Tibial nerve (tissue), 4 donors: ENCODE data around the gene NT5DC4. TPM values are rescaled to one million over a fixed set of nuclear protein-coding genes. Genes with fewer than 3 reads are reported as not detected.

Experiments used
- DNase-seq, 2 donors: peaks; one replicate each; pipeline ENCODE4 v3.0.0-alpha.2; 2019; ENCODE audit warnings: low spot score in 2 of 2
- H3K27ac ChIP-seq, 4 donors: fragments of 200-600 bp; sonication (generic) in 3 of 4; one replicate each; pipeline ENCODE4 v1.5.1; 2017 to 2019; ENCODE audit warnings: mild to moderate bottlenecking in 1 of 4
- H3K27me3 ChIP-seq, 2 donors: fragments of 200-600 bp; sonication (generic) in 1 of 2; one replicate each; pipeline versions ENCODE4 v1.5.1 to v1.6.0; 2017 to 2019
- H3K36me3 ChIP-seq, 3 donors: fragments of 200-600 bp; sonication (generic); one replicate each; pipeline ENCODE4 v1.5.1; 2018 to 2019
- H3K4me1 ChIP-seq, 4 donors: fragments of 200-600 bp; sonication (generic) in 3 of 4; one replicate each; pipeline ENCODE4 v1.5.1; 2017 to 2019
- H3K4me3 ChIP-seq, 4 donors: fragments of 200-600 bp; sonication (generic) in 3 of 4; one replicate each; pipeline ENCODE4 v1.5.1; 2017 to 2019; ENCODE audit warnings: mild to moderate bottlenecking in 1 of 4, moderate library complexity in 1 of 4
- H3K9me3 ChIP-seq, 4 donors: fragments of 200-600 bp; sonication (generic) in 3 of 4; one replicate each; pipeline ENCODE4 v1.5.1; 2017 to 2019
- EP300 ChIP-seq, 2 donors: sonication (generic); formaldehyde crosslinking; IDR thresholded peaks; one replicate each; pipeline ENCODE4 v1.6.1; 2017; ENCODE audit warnings: antibody characterized with exemption in 2 of 2, mild to moderate bottlenecking in 1 of 2
- POLR2A ChIP-seq, 2 donors: fragments of 450-650 bp; IDR thresholded peaks; one replicate each; pipeline ENCODE4 v1.6.1; 2017; ENCODE audit warnings: antibody characterized with exemption in 2 of 2, mild to moderate bottlenecking in 2 of 2, moderate library complexity in 2 of 2
- WGBS, 2 donors: methylation state at CpG; one replicate each; pipeline ENCODE4 v1.1.5; 2018; 5-methylcytosine and 5-hydroxymethylcytosine counted together
- total RNA-seq, 4 donors: library from RNA; depleted of rRNA; stranded (reverse); fragments of >200 nt; gene quantifications; one replicate each; pipeline ENCODE4 v1.1.0, GENCODE V29; 2016
- TF ChIP-seq, protein P1 (sequence below), 5 experiments: fragments of 200-600 bp in 3 of 5; fragments of 450-650 bp in 2 of 5; sonication (generic) in 3 of 5; IDR thresholded peaks; one replicate each; pipeline ENCODE4 v1.5.1; 2016 to 2019; ENCODE audit warnings: antibody characterized with exemption in 5 of 5, mild to moderate bottlenecking in 3 of 5, moderate library complexity in 2 of 5

Gene NT5DC4
- total RNA-seq, 4 donors from 2014 or later = not detected

DNA sequence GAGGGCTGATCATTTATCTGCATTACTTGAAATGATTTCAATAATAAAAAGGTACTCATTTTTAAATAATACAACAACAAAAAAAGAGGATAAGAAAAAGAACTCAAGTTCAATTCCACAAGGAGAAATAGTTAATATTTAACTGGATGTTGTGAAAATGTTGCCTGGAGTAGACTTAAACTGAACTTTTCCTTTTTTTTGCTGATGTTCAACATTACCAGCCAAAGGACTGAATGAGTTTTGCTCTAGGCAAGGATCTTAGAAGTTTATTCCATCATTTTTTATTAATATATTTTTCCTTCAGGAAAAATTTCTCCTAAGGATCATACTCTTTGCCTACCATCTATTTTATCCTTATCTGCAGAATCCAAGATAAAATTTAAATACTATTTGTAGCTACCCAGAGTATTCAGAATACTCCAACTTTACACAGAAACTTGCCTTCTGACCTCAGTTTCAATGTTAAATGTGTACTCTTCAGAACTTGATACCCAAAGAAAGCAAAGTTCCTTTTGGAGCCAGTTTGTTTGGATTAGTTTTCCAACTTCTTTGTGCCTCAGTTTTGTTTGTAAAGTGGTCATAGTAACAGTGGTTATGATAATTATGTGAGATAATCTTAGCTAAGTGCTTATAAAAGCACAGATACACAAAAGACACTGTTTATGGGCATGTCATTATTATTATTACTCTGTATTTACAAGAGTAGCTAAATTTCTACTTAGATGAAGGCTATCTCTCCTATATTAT is 30.8 kb downstream of the NT5DC4 start:
- TF ChIP-seq EP300 (IDR thresholded peaks at IDR 0.05) (no peak), POLR2A (IDR thresholded peaks at IDR 0.05) (no peak)
- TF ChIP-seq, protein P1, sequence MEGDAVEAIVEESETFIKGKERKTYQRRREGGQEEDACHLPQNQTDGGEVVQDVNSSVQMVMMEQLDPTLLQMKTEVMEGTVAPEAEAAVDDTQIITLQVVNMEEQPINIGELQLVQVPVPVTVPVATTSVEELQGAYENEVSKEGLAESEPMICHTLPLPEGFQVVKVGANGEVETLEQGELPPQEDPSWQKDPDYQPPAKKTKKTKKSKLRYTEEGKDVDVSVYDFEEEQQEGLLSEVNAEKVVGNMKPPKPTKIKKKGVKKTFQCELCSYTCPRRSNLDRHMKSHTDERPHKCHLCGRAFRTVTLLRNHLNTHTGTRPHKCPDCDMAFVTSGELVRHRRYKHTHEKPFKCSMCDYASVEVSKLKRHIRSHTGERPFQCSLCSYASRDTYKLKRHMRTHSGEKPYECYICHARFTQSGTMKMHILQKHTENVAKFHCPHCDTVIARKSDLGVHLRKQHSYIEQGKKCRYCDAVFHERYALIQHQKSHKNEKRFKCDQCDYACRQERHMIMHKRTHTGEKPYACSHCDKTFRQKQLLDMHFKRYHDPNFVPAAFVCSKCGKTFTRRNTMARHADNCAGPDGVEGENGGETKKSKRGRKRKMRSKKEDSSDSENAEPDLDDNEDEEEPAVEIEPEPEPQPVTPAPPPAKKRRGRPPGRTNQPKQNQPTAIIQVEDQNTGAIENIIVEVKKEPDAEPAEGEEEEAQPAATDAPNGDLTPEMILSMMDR (IDR thresholded peaks at IDR 0.05) = no peak
- no peak overlapping the region for H3K27ac ChIP-seq
- H3K9me3 ChIP-seq = no peaks in the 10 kb centered on the region
- H3K27me3 ChIP-seq = no peaks in the 10 kb centered on the region
- no peak overlapping the region for H3K4me3 ChIP-seq
- H3K4me1 ChIP-seq = no peaks in the 10 kb centered on the region
- no peak for DNase-seq
- H3K36me3 ChIP-seq = no peaks in the 10 kb centered on the region

DNA sequence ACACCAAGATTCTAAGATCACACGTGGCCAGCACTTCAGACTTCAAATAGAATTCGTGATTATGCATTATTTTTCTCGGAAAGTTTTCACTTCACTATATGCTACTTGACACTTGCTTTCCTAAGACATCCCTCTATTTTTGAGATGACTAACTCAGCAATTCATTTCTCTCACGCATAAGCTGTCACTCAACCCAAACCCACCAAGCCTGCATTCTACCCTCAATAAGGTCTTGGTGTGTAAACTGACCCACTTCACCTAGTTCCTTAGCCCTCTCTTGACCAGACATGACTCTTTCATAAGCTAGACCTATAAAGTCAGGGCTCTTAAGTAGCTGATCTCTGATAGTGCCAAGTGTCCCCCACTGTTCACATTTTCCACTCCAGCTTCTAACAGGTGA is 31.8 kb downstream of the NT5DC4 start:
- no peaks in the 10 kb centered on the region for H3K36me3 ChIP-seq
- TF ChIP-seq EP300 (IDR thresholded peaks at IDR 0.05) (no peak), POLR2A (IDR thresholded peaks at IDR 0.05) (no peak)
- TF ChIP-seq, protein P1 (IDR thresholded peaks at IDR 0.05) = no peak
- H3K4me3 ChIP-seq = no peak overlapping the region
- WGBS, 2 donors = 78 to 88% methylated on average over 4 of the region's 4 CpGs
- no peaks in the 10 kb centered on the region for H3K27me3 ChIP-seq
- no peak overlapping the region for H3K27ac ChIP-seq
- no peaks in the 10 kb centered on the region for H3K4me1 ChIP-seq
- no peak for DNase-seq
- no peaks in the 10 kb centered on the region for H3K9me3 ChIP-seq

DNA sequence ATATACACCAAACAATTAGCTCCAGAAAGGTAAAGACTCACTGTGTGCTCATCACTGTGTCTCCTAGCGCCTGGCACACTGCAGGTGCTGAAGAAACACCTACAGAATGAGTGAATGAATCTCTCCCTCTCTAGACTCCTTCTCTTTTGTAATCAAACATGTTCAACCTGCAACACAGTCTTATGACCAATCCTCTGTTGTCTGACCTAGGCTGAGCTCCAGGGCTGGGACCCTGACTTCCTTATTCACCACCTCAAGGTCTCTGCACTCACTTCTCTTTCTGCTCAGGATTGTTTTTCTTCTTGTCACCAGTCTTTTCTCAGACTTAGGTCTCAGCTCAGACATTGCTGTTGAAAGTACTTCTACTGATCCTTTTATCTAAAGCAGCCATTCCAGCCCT is 33.7 kb downstream of the NT5DC4 start:
- WGBS, 2 donors = 97 to 100% methylated on average over 1 of the region's 1 CpG
- Histone ChIP-seq H3K4me1 (no peaks in the 10 kb centered on the region), H3K27me3 (no peaks in the 10 kb centered on the region), H3K27ac (no peak overlapping the region), H3K36me3 (no peaks in the 10 kb centered on the region), H3K4me3 (no peak overlapping the region), H3K9me3 (no peaks in the 10 kb centered on the region)
- no peak for DNase-seq
- TF ChIP-seq POLR2A (IDR thresholded peaks at IDR 0.05) (no peak), EP300 (IDR thresholded peaks at IDR 0.05) (no peak)
- TF ChIP-seq, protein P1 (IDR thresholded peaks at IDR 0.05) = no peak

DNA sequence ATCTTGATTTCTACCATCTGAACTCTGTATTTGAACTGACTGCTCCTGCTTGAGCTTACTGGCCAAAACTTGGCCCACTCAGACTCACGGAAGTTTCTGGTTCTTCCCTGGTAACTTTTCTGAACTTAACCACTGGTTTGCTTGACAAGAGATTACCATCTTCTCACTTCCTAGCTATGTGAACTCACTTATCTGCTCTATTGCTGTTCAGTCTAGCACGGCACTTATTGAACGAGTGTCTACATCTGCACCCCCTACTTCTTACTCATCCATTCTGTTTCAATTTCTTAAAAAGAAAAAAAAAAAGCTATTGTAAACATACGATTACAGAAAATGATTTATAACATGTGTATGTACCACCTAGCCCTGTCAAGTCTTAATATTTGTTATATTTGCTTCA is 34.6 kb downstream of the NT5DC4 start:
- no peak overlapping the region for H3K27ac ChIP-seq
- WGBS, 2 donors = 91 to 93% methylated on average over 4 of the region's 4 CpGs
- no peak for DNase-seq
- no peaks in the 10 kb centered on the region for H3K4me1 ChIP-seq
- H3K9me3 ChIP-seq = no peaks in the 10 kb centered on the region
- TF ChIP-seq POLR2A (IDR thresholded peaks at IDR 0.05) (no peak), EP300 (IDR thresholded peaks at IDR 0.05) (no peak)
- TF ChIP-seq, protein P1 (IDR thresholded peaks at IDR 0.05) = no peak
- no peaks in the 10 kb centered on the region for H3K36me3 ChIP-seq
- H3K27me3 ChIP-seq = no peaks in the 10 kb centered on the region
- no peak overlapping the region for H3K4me3 ChIP-seq

DNA sequence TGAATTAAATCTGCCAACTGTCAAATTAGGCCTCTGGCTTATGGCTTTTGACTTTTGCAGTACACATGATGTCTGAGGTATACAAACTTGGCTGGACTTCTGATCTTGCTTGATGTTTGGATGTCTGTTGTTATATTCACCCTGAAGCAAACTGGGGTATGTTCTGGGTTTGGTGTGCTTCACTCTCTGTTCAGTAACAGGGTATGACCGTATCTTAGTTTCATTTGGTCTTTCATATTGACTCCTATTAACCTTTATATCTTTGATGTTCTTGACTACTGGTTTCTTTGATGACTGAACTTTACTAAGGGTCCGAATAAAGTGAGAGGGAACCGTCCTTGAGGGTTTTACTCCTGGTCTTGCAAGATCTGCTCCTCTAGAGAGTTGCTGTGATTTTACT is 35.4 kb downstream of the NT5DC4 start:
- Histone ChIP-seq H3K27me3 (no peaks in the 10 kb centered on the region), H3K4me1 (no peaks in the 10 kb centered on the region), H3K9me3 (no peaks in the 10 kb centered on the region), H3K4me3 (no peak overlapping the region), H3K27ac (no peak overlapping the region), H3K36me3 (no peaks in the 10 kb centered on the region)
- whole genome bisulfite sequencing, 2 donors = 93 to 97% methylated on average over 3 of the region's 3 CpGs
- no peak for DNase-seq
- TF ChIP-seq POLR2A (IDR thresholded peaks at IDR 0.05) (no peak), EP300 (IDR thresholded peaks at IDR 0.05) (no peak)
- TF ChIP-seq, protein P1 (IDR thresholded peaks at IDR 0.05) = no peak
